Caco-2 (cell line): ENCODE measurements around the gene DNAJB11. TPM values are rescaled to one million over a fixed set of nuclear protein-coding genes. Genes with fewer than 3 reads are reported as not detected.

Experiments used
- BruUV-seq: library from RNA; stranded (reverse); fragments of 400-500 nt; replicated peaks from 2 replicates; lab custom pipeline; 2021; lab: Mats Ljungman, UMichigan
- CTCF ChIA-PET: fragments of 300-600 bp; sonication (Branson Sonifier 250); formaldehyde crosslinking; loops from one replicate; lab custom pipeline; 2022; ENCODE audit warnings: antibody characterized with exemption; lab: Charles Lee
- POLR2A ChIA-PET: fragments of 300-600 bp; sonication (Branson Sonifier 250); formaldehyde crosslinking; loops from one replicate; lab custom pipeline; 2022; ENCODE audit warnings: antibody characterized with exemption; lab: Charles Lee
- DNase-seq, 2 experiments: peaks; one replicate each; pipeline versions ENCODE4 v3.0.0 to v3.0.0-alpha.2; 2020 to 2022
- H3K27me3 ChIP-seq: replicated peaks from 2 replicates; pipeline ENCODE4 v1.6.0; 2011; ENCODE audit warnings: low read length; ENCODE audit not compliant: control insufficient read depth, insufficient read depth
- H3K36me3 ChIP-seq: 2 replicates; pipeline ENCODE4 v1.5.1; 2011; ENCODE audit warnings: low read length; ENCODE audit not compliant: control insufficient read depth, insufficient read depth
- H3K4me1 ChIP-seq: fragments of 250-450 bp; sonication (Bioruptor Pico); 2 replicates; pipeline ENCODE4 v1.5.1; 2020; ENCODE audit warnings: mild to moderate bottlenecking
- H3K4me3 ChIP-seq: 2 replicates; pipeline ENCODE4 v1.5.1; 2011; ENCODE audit warnings: low read depth, mild to moderate bottlenecking, control low read depth, low read length
- H3K9me3 ChIP-seq: fragments of 250-450 bp; sonication (Bioruptor Pico); 2 replicates; pipeline ENCODE4 v1.5.1; 2020; ENCODE audit warnings: mild to moderate bottlenecking, moderate library complexity
- H3K27ac Mint-ChIP-seq: one replicate; pipeline ENCODE4 v1.8.0; 2022; ENCODE audit warnings: mixed read lengths; ENCODE audit not compliant: unreplicated experiment
- H3K27me3 Mint-ChIP-seq: one replicate; pipeline ENCODE4 v1.8.0; 2022; ENCODE audit warnings: mixed read lengths; ENCODE audit not compliant: insufficient read depth, unreplicated experiment
- H3K36me3 Mint-ChIP-seq: one replicate; pipeline ENCODE4 v1.8.0; 2022; ENCODE audit warnings: mild to moderate bottlenecking, mixed read lengths; ENCODE audit not compliant: insufficient read depth, unreplicated experiment
- H3K4me1 Mint-ChIP-seq: one replicate; pipeline ENCODE4 v1.8.0; 2022; ENCODE audit warnings: low read depth, mixed read lengths; ENCODE audit not compliant: unreplicated experiment
- H3K4me3 Mint-ChIP-seq: one replicate; pipeline ENCODE4 v1.8.0; 2022; ENCODE audit warnings: mild to moderate bottlenecking, moderate library complexity, mixed read lengths; ENCODE audit not compliant: unreplicated experiment
- H3K9me3 Mint-ChIP-seq: one replicate; pipeline ENCODE4 v1.8.0; 2022; ENCODE audit warnings: mixed read lengths; ENCODE audit not compliant: unreplicated experiment
- CTCF ChIP-seq, 2 experiments: fragments of 200-600 bp in 1 of 2; IDR thresholded peaks; 1 replicate in 1 of 2; 2 replicates in 1 of 2; pipeline versions ENCODE4 v1.5.1 to v1.8.0; 2011 to 2022; ENCODE audit warnings: antibody characterized with exemption in 1 of 2, control low read depth in 1 of 2, inconsistent platforms in 1 of 2, low read depth in 1 of 2, low read length in 1 of 2, mild to moderate bottlenecking in 1 of 2, moderate library complexity in 1 of 2; ENCODE audit not compliant: insufficient read depth in 1 of 2, severe bottlenecking in 1 of 2, unreplicated experiment in 1 of 2
- intact Hi-C: fragments of 100-400 bp; cut with micrococcal nuclease; formaldehyde crosslinking; loops from one replicate; pipeline ENCODE4 v1.10.0; 2022; ENCODE audit not compliant: unreplicated experiment
- total RNA-seq: library from RNA; stranded (reverse); gene quantifications from 2 replicates; pipeline ENCODE4 v1.2.3, GENCODE V29; 2022

The DNAJB11 gene
- total RNA-seq, 1 experiment from 2014 or later = 95.7 TPM

- H3K4me3 Mint-ChIP-seq = no peak overlapping the region
- peak overlapping the region; percentile 71 for H3K27ac Mint-ChIP-seq
- no peaks in the 10 kb centered on the region for H3K9me3 Mint-ChIP-seq
- ChIA-PET POLR2A (interaction anchor here (0.6 kb wide), 3 partner anchors 18 to 20 kb away, joined by 3 to 6 read pairs (median 5); partner anchors contain the start of gene DNAJB11), CTCF (interaction anchor here (0.6 to 3.0 kb wide), 9 partner anchors 17 to 466 kb away, joined by 3 to 21 read pairs (median 4); no protein-coding TSS in a partner anchor)
- intact Hi-C loops = loop anchor here (1.0 to 2.0 kb wide), 4 partner anchors 18 to 233 kb away; partner anchors contain the start of gene DNAJB11
- H3K36me3 Mint-ChIP-seq = peaks cover 23% of the 10 kb centered on the region
- no peaks in the 10 kb centered on the region for H3K27me3 ChIP-seq
- H3K4me1 ChIP-seq = peaks cover 49% of the 10 kb centered on the region
- no peaks in the 10 kb centered on the region for H3K9me3 ChIP-seq
- peaks cover 18% of the 10 kb centered on the region for H3K4me1 Mint-ChIP-seq
- no peak for TF ChIP-seq CTCF (IDR thresholded peaks at IDR 0.05; ENCODE audit: insufficient read depth in 1 of 2, low read depth in 1 of 2, low read length in 1 of 2, severe bottlenecking in 1 of 2, unreplicated experiment in 1 of 2)
- no peaks in the 10 kb centered on the region for H3K27me3 Mint-ChIP-seq
- BruUV-seq = no TSS peak
- no peaks in the 10 kb centered on the region for H3K36me3 ChIP-seq
- DNase-seq = no peak
- H3K4me3 ChIP-seq = no peak overlapping the region
These were observed 18.1 kb downstream of the DNAJB11 start for GRCh38 chr3:186588632-186589031.

GRCh38 chr3:186589121-186589520 lies 18.6 kb downstream of the DNAJB11 start:
- intact Hi-C loops = loop anchor here (1.0 to 2.0 kb wide), 4 partner anchors 18 to 232 kb away; partner anchors contain the start of gene DNAJB11
- POLR2A ChIA-PET = interaction anchor here (0.6 kb wide), 4 partner anchors 19 to 914 kb away, joined by 3 to 6 read pairs (median 6); partner anchors contain the start of gene DNAJB11

More at GRCh38 chr3:186589121-186589520, 18.6 kb downstream of the DNAJB11 start:
- Mint-ChIP-seq H3K4me3 (no peak overlapping the region), H3K36me3 (peaks cover 20% of the 10 kb centered on the region), H3K9me3 (no peaks in the 10 kb centered on the region), H3K27ac (peak overlapping the region; percentile 71), H3K4me1 (peaks cover 19% of the 10 kb centered on the region), H3K27me3 (no peaks in the 10 kb centered on the region)
- TF ChIP-seq CTCF (IDR thresholded peaks at IDR 0.05; ENCODE audit: insufficient read depth in 1 of 2, low read depth in 1 of 2, low read length in 1 of 2, severe bottlenecking in 1 of 2, unreplicated experiment in 1 of 2) = peak; percentile 40 to 56
- Histone ChIP-seq H3K9me3 (no peaks in the 10 kb centered on the region), H3K27me3 (no peaks in the 10 kb centered on the region), H3K36me3 (no peaks in the 10 kb centered on the region), H3K4me3 (no peak overlapping the region), H3K4me1 (peaks cover 54% of the 10 kb centered on the region)
- no TSS peak for BruUV-seq
- CTCF ChIA-PET = interaction anchor here (0.6 to 3.0 kb wide), 10 partner anchors 16 to 466 kb away, joined by 3 to 21 read pairs (median 4); no protein-coding TSS in a partner anchor
- peak in 1 of 2 experiments; percentile 43 for DNase-seq
